Neural progenitor cell (in vitro differentiated cells): Measurements from ENCODE around the gene GABRB1. TPM values are rescaled to one million over a fixed set of nuclear protein-coding genes. Genes with fewer than 3 reads are reported as not detected.

ENCODE experiments used
- DNase-seq: peaks from one replicate; pipeline ENCODE4 v3.0.0-alpha.2; 2016; ENCODE audit warnings: low spot score
- H2AFZ ChIP-seq: fragments of 200-600 bp; sonication (generic); replicated peaks from 2 replicates; pipeline ENCODE4 v1.6.1; 2016; ENCODE audit warnings: antibody characterized with exemption
- H3F3A ChIP-seq: fragments of 200-600 bp; sonication (generic); 2 replicates; pipeline ENCODE4 v1.6.1; 2016; ENCODE audit warnings: antibody characterized with exemption, low read depth
- H3K27ac ChIP-seq: fragments of 200-600 bp; sonication (generic); 2 replicates; pipeline ENCODE4 v1.5.1; 2016; ENCODE audit warnings: mild to moderate bottlenecking
- H3K27me3 ChIP-seq: fragments of 200-600 bp; sonication (generic); 2 replicates; pipeline ENCODE4 v1.6.1; 2016; ENCODE audit warnings: mild to moderate bottlenecking, moderate library complexity
- H3K36me3 ChIP-seq: fragments of 200-600 bp; sonication (generic); 2 replicates; pipeline ENCODE4 v1.5.1; 2016
- H3K4me1 ChIP-seq: fragments of 200-600 bp; sonication (generic); 2 replicates; pipeline ENCODE4 v1.6.1; 2016; ENCODE audit warnings: mixed run types
- H3K4me2 ChIP-seq: fragments of 200-600 bp; sonication (generic); 2 replicates; pipeline ENCODE4 v1.6.1; 2016
- H3K4me3 ChIP-seq: fragments of 200-600 bp; sonication (generic); 2 replicates; pipeline ENCODE4 v1.5.1; 2016
- H3K79me2 ChIP-seq: fragments of 200-600 bp; sonication (generic); 2 replicates; pipeline ENCODE4 v1.6.1; 2016; ENCODE audit warnings: low read depth
- H3K9ac ChIP-seq: fragments of 200-600 bp; sonication (generic); 2 replicates; pipeline ENCODE4 v1.6.1; 2016
- H3K9me3 ChIP-seq: fragments of 200-600 bp; sonication (generic); 2 replicates; pipeline ENCODE4 v1.5.1; 2016; ENCODE audit warnings: low read depth
- H4K20me1 ChIP-seq: fragments of 200-600 bp; sonication (generic); 2 replicates; pipeline ENCODE4 v1.6.1; 2016; ENCODE audit warnings: low read depth
- H3K27ac Mint-ChIP-seq: 3 replicates; pipeline ENCODE4 v1.8.0; 2021; ENCODE audit warnings: mixed read lengths
- H3K27me3 Mint-ChIP-seq: 2 replicates; pipeline ENCODE4 v1.8.0; 2022; ENCODE audit warnings: low read depth, mild to moderate bottlenecking, inconsistent platforms, moderate library complexity, mixed read lengths; ENCODE audit not compliant: insufficient read depth
- H3K36me3 Mint-ChIP-seq: 3 replicates; pipeline ENCODE4 v1.8.0; 2021; ENCODE audit warnings: mixed read lengths
- H3K4me1 Mint-ChIP-seq: 3 replicates; pipeline ENCODE4 v1.8.0; 2021; ENCODE audit warnings: mixed read lengths
- H3K4me3 Mint-ChIP-seq: 3 replicates; pipeline ENCODE4 v1.8.0; 2021; ENCODE audit warnings: mild to moderate bottlenecking, moderate library complexity, mixed read lengths
- H3K9me3 Mint-ChIP-seq: 3 replicates; pipeline ENCODE4 v1.8.0; 2020; ENCODE audit warnings: mixed read lengths
- CTCF ChIP-seq: fragments of 200-600 bp; sonication (generic); IDR thresholded peaks from 2 replicates; pipeline ENCODE4 v1.5.1; 2017; ENCODE audit warnings: antibody characterized with exemption, mild to moderate bottlenecking
- EZH2 ChIP-seq: fragments of 200-600 bp; sonication (generic); IDR thresholded peaks from 2 replicates; pipeline ENCODE4 v1.6.1; 2017; ENCODE audit warnings: antibody characterized with exemption, mild to moderate bottlenecking, moderate library complexity
- EZH2phosphoT487 ChIP-seq: fragments of 200-600 bp; sonication (generic); IDR thresholded peaks from 2 replicates; pipeline ENCODE4 v1.6.1; 2017; ENCODE audit warnings: antibody characterized with exemption
- total RNA-seq: library from RNA; depleted of rRNA; stranded (reverse); fragments of >200 nt; gene quantifications from 2 replicates; pipeline ENCODE4 v1.2.3, GENCODE V29; 2015; ENCODE audit warnings: low replicate concordance

GABRB1 gene
- total RNA-seq, 1 donor from 2014 or later, result not detected

DNA sequence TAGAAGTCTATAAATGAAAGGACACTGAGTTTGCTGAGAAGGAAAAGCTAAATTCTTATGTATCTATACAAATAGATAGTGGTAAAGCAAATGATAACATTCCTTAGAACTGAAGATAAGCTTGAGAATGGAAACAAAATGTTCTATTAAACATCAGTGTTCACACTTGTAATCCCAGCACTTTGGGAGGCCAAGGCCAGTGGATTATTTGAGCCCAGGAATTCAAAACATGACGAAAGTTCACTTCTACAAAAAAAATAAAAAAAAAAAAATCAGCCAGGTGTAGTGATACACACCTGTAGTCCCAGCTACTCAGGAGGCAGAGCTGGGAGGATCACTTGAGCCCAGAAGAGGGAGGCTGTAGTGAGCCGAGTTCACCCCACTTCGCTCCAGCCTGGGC lies 232.4 kb downstream of the GABRB1 start:
- no peaks in the 10 kb centered on the region for H3K4me1 Mint-ChIP-seq
- Histone ChIP-seq H3K27me3 (no peaks in the 10 kb centered on the region), H3K9me3 (no peaks in the 10 kb centered on the region), H3K79me2 (no peaks in the 10 kb centered on the region), H4K20me1 (no peaks in the 10 kb centered on the region), H3K36me3 (no peaks in the 10 kb centered on the region), H3K9ac (no peak overlapping the region), H3K4me2 (no peak overlapping the region), H3K4me3 (no peak overlapping the region), H3K4me1 (no peaks in the 10 kb centered on the region), H2AFZ (no peak overlapping the region), H3K27ac (no peak overlapping the region), H3F3A (no peaks in the 10 kb centered on the region)
- no peaks in the 10 kb centered on the region for H3K36me3 Mint-ChIP-seq
- TF ChIP-seq CTCF (no peak), EZH2phosphoT487 (no peak), EZH2 (no peak)
- H3K4me3 Mint-ChIP-seq, result no peak overlapping the region
- peaks cover 2% of the 10 kb centered on the region for H3K27me3 Mint-ChIP-seq
- peaks cover 4% of the 10 kb centered on the region for H3K9me3 Mint-ChIP-seq
- DNase-seq, result no peak
- H3K27ac Mint-ChIP-seq, result no peak overlapping the region

DNA sequence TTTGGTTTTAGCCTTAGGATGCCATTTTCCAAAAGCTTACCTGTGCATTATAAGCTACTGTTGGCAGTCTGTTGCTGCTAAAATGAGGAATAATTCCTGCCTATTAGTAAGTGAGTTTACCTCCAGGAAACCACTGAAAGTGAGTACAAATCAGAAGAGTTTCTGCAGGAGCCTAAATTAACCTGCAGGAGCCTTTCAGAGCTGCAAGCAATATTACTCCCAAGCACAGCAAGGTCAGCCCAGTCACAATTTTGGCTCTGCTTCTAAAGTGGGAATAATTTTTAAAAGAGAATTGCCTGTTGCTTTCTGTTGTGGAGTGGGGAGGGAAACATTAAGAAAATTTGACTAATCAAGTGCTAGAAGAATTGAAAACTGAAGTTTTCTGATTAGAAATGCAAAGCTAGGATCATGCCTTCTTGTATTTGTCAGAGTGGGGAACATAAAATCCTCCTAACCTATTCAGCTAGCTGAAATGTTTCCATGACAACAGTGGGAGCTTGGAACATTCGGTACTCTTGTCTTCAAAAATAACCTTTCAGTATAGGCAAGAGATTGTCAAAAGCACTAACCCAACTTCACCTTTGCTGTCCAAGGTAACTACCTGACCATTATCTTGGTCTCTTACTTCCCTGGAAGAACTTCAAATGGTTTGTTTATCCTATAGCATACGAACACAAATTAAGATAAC lies 239.0 kb downstream of the GABRB1 start:
- Histone ChIP-seq H3K4me3 (no peak overlapping the region), H3K9ac (no peak overlapping the region), H3K9me3 (no peaks in the 10 kb centered on the region), H3K79me2 (no peaks in the 10 kb centered on the region), H3K36me3 (no peaks in the 10 kb centered on the region), H3K27me3 (no peaks in the 10 kb centered on the region), H3K4me2 (peak overlapping the region; percentile 14), H2AFZ (peak overlapping the region; percentile 61), H3F3A (no peaks in the 10 kb centered on the region), H4K20me1 (no peaks in the 10 kb centered on the region), H3K27ac (no peak overlapping the region), H3K4me1 (peaks cover 11% of the 10 kb centered on the region)
- Mint-ChIP-seq H3K27me3 (no peaks in the 10 kb centered on the region), H3K9me3 (no peaks in the 10 kb centered on the region), H3K27ac (no peak overlapping the region), H3K4me3 (no peak overlapping the region), H3K4me1 (peaks cover 16% of the 10 kb centered on the region), H3K36me3 (no peaks in the 10 kb centered on the region)
- DNase-seq, result peak; percentile 21
- no peak for TF ChIP-seq EZH2
- no peak for TF ChIP-seq EZH2phosphoT487
- no peak for TF ChIP-seq CTCF

DNA sequence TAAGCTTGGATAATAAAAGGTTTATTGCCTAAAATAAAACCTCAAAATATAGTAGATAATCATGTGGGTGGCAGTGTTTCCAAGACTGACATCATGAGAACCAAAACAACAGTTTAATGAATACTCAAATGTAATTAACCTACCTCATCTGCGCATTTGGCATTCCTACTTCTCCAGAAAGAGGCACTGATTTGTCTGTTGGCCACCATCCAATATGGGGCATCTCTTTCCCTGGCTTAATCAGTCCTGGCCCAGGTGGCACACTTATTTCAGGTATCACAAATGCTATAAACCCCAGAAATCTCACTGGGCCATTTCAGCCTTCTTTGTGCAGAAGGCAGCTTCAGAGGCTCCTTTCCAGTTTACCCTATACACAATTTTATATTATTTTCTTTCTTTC lies 239.9 kb downstream of the GABRB1 start:
- no peak overlapping the region for H3K27ac ChIP-seq
- no peaks in the 10 kb centered on the region for H3K79me2 ChIP-seq
- Mint-ChIP-seq H3K4me1 (peaks cover 16% of the 10 kb centered on the region), H3K4me3 (no peak overlapping the region), H3K36me3 (no peaks in the 10 kb centered on the region), H3K27me3 (no peaks in the 10 kb centered on the region), H3K27ac (no peak overlapping the region), H3K9me3 (no peaks in the 10 kb centered on the region)
- H3K36me3 ChIP-seq, result no peaks in the 10 kb centered on the region
- H3K9me3 ChIP-seq, result no peaks in the 10 kb centered on the region
- no peaks in the 10 kb centered on the region for H3F3A ChIP-seq
- no peaks in the 10 kb centered on the region for H4K20me1 ChIP-seq
- no peak overlapping the region for H3K4me3 ChIP-seq
- no peak for TF ChIP-seq EZH2
- no peak for TF ChIP-seq EZH2phosphoT487
- no peak for TF ChIP-seq CTCF
- H2AFZ ChIP-seq, result no peak overlapping the region
- H3K4me2 ChIP-seq, result no peak overlapping the region
- H3K9ac ChIP-seq, result no peak overlapping the region
- peaks cover 11% of the 10 kb centered on the region for H3K4me1 ChIP-seq
- H3K27me3 ChIP-seq, result no peaks in the 10 kb centered on the region
- no peak for DNase-seq
